GM12878 (cell line): ENCODE data around the gene PRKCE.

Source experiments
- CTCF ChIP-seq, 3 experiments: IDR thresholded peaks in 2 of 3; conservative IDR thresholded peaks in 1 of 3; 2 replicates each; pipeline ENCODE4 v1.5.1; 2011; ENCODE audit warnings: low read depth in 3 of 3, low read length in 3 of 3, mild to moderate bottlenecking in 3 of 3, control low read depth in 2 of 3, moderate library complexity in 2 of 3, inconsistent platforms in 1 of 3, mixed read lengths in 1 of 3; ENCODE audit not compliant: control insufficient read depth in 2 of 3, insufficient read depth in 1 of 3; ENCODE audit errors: extremely low read depth in 1 of 3
- EP300 ChIP-seq, 2 experiments: fragments of 150-350 bp in 1 of 2; IDR thresholded peaks; 2 replicates each; pipeline ENCODE4 v1.6.1; 2011 to 2012; ENCODE audit warnings: low read depth in 2 of 2, low read length in 2 of 2, borderline replicate concordance in 1 of 2, improper control_type of control experiment in 1 of 2, inconsistent platforms in 1 of 2; ENCODE audit not compliant: control insufficient read depth in 1 of 2
- HCFC1 ChIP-seq: fragments of 150-350 bp; IDR thresholded peaks from 2 replicates; pipeline ENCODE4 v1.6.1; 2014; ENCODE audit warnings: low read length
- MXI1 ChIP-seq: fragments of 150-350 bp; IDR thresholded peaks from 2 replicates; pipeline ENCODE4 v1.6.1; 2011; ENCODE audit warnings: low read depth, mild to moderate bottlenecking, inconsistent platforms, low read length, improper control_type of control experiment
- POLR2AphosphoS5 ChIP-seq: IDR thresholded peaks from 2 replicates; pipeline ENCODE4 v1.6.1; 2011; ENCODE audit warnings: mild to moderate bottlenecking, low read length, inconsistent platforms
- RCOR1 ChIP-seq: conservative IDR thresholded peaks from 2 replicates; pipeline ENCODE4 v1.6.1; 2012; ENCODE audit warnings: low read depth, low read length, improper control_type of control experiment
- YBX1 ChIP-seq: fragments of 450-650 bp; IDR thresholded peaks from 2 replicates; pipeline ENCODE4 v1.6.1; 2016; ENCODE audit warnings: antibody characterized with exemption

GRCh38 chr2:45945302-45945717 is 293.8 kb downstream of the PRKCE start:
- TF ChIP-seq YBX1 = no peak
- no peak for TF ChIP-seq HCFC1
- TF ChIP-seq EP300 (IDR thresholded peaks at IDR 0.05; ENCODE audit: borderline replicate concordance in 1 of 2, control insufficient read depth in 1 of 2, low read depth in 2 of 2, low read length in 2 of 2) = no peak
- TF ChIP-seq RCOR1 = no peak
- TF ChIP-seq CTCF (IDR thresholded peaks at IDR 0.05 in 2 of 3, conservative IDR thresholded peaks at IDR 0.05 in 1 of 3; ENCODE audit: control insufficient read depth in 2 of 3, extremely low read depth in 1 of 3, insufficient read depth in 1 of 3, low read depth in 3 of 3, low read length in 3 of 3) = no peak
- no peak for TF ChIP-seq MXI1
- TF ChIP-seq POLR2AphosphoS5 = no peak
